Body of pancreas (tissue), 4 donors: ENCODE measurements around the gene MAB21L3. TPM values are rescaled to one million over a fixed set of nuclear protein-coding genes. Genes with fewer than 3 reads are reported as not detected.

Experiments used
- ATAC-seq: fragments of 150-250 bp; one replicate; pipeline ENCODE4 v1.9.1; 2016
- DNase-seq, 4 donors: peaks; one replicate each; pipeline ENCODE4 v3.0.0-alpha.2; 2019
- H3K27ac ChIP-seq, 4 donors: fragments of 200-600 bp; sonication (generic); 1 replicate in 3 of 4; 2 replicates in 1 of 4; pipeline versions ENCODE4 v1.5.1 to v1.6.1; 2016 to 2019; ENCODE audit warnings: mild to moderate bottlenecking in 1 of 4, mixed read lengths in 1 of 4, moderate library complexity in 1 of 4
- H3K27me3 ChIP-seq, 2 donors: fragments of 200-600 bp; sonication (generic); one replicate each; pipeline ENCODE4 v1.6.0; 2016; ENCODE audit warnings: mild to moderate bottlenecking in 1 of 2
- H3K36me3 ChIP-seq, 2 donors: fragments of 200-600 bp; sonication (generic); replicated peaks in 1 of 2; 2 replicates each; pipeline ENCODE4 v1.5.1; 2016; ENCODE audit warnings: low read depth in 2 of 2; ENCODE audit not compliant: insufficient read depth in 1 of 2
- H3K4me1 ChIP-seq: fragments of 200-600 bp; sonication (generic); one replicate; pipeline ENCODE4 v1.6.0; 2016
- H3K4me3 ChIP-seq, 2 donors: fragments of 200-600 bp; sonication (generic); 1 replicate in 1 of 2; 2 replicates in 1 of 2; pipeline ENCODE4 v1.5.1; 2016 to 2019
- H3K9me3 ChIP-seq, 3 donors: fragments of 200-600 bp; sonication (generic); 1 replicate in 2 of 3; 2 replicates in 1 of 3; pipeline ENCODE4 v1.5.1; 2016
- POLR2A ChIP-seq, 3 donors: fragments of 450-650 bp; IDR thresholded peaks; one replicate each; pipeline ENCODE4 v1.6.1; 2016; ENCODE audit warnings: antibody characterized with exemption in 3 of 3, mild to moderate bottlenecking in 2 of 3
- WGBS, 2 donors: methylation state at CpG; one replicate each; pipeline ENCODE4 v1.1.5; 2017; 5-methylcytosine and 5-hydroxymethylcytosine counted together
- intact Hi-C: fragments of 100-400 bp; cut with DNase I; formaldehyde crosslinking; loops from one replicate; pipeline ENCODE4 v1.15.1; 2023
- total RNA-seq, 2 donors: library from RNA; depleted of rRNA; stranded (reverse); fragments of >200 nt; gene quantifications; one replicate each; pipeline ENCODE4 v1.1.0, GENCODE V29; 2016
- TF ChIP-seq, protein P1 (sequence below), 7 experiments: fragments of 450-650 bp in 4 of 7; fragments of 200-600 bp in 3 of 7; sonication (generic) in 3 of 7; IDR thresholded peaks; one replicate each; pipeline ENCODE4 v1.5.1; 2016 to 2019; ENCODE audit warnings: antibody characterized with exemption in 7 of 7

MAB21L3 gene
- total RNA-seq, 2 donors from 2014 or later = not detected

DNA sequence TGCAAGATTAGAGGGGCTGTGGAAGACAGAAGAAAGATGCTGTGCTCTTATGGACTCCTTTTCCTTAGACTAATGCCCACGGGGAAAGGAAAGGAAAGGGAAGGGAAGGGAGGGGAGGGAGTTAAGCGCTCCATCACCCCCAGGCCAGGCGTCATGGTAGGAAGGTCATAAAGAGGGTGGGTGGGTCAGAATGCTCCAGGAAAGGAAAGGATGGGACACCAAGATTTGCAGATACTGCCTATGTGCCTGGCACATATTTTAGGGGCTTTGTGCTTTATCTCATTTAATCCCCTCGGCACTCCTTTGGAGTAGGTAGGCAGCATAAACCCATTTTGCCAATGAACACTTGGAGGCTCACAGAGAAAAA is 41.4 kb downstream of the MAB21L3 start:
- Histone ChIP-seq H3K27me3 (no peaks in the 10 kb centered on the region), H3K4me3 (no peak overlapping the region), H3K4me1 (peaks cover 43% of the 10 kb centered on the region), H3K9me3 (no peaks in the 10 kb centered on the region), H3K27ac (peak overlapping the region; percentile 66 to 87 (median 82)), H3K36me3 (no peaks in the 10 kb centered on the region)
- peak; percentile 13 for ATAC-seq
- 45 to 51% methylated on average over 2 to 4 of the region's 4 CpGs for WGBS, 2 donors
- no peak for DNase-seq
- intact Hi-C loops = no loop called here
- TF ChIP-seq POLR2A (IDR thresholded peaks at IDR 0.05) = no peak
- TF ChIP-seq, protein P1, sequence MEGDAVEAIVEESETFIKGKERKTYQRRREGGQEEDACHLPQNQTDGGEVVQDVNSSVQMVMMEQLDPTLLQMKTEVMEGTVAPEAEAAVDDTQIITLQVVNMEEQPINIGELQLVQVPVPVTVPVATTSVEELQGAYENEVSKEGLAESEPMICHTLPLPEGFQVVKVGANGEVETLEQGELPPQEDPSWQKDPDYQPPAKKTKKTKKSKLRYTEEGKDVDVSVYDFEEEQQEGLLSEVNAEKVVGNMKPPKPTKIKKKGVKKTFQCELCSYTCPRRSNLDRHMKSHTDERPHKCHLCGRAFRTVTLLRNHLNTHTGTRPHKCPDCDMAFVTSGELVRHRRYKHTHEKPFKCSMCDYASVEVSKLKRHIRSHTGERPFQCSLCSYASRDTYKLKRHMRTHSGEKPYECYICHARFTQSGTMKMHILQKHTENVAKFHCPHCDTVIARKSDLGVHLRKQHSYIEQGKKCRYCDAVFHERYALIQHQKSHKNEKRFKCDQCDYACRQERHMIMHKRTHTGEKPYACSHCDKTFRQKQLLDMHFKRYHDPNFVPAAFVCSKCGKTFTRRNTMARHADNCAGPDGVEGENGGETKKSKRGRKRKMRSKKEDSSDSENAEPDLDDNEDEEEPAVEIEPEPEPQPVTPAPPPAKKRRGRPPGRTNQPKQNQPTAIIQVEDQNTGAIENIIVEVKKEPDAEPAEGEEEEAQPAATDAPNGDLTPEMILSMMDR (IDR thresholded peaks at IDR 0.05) = no peak

DNA sequence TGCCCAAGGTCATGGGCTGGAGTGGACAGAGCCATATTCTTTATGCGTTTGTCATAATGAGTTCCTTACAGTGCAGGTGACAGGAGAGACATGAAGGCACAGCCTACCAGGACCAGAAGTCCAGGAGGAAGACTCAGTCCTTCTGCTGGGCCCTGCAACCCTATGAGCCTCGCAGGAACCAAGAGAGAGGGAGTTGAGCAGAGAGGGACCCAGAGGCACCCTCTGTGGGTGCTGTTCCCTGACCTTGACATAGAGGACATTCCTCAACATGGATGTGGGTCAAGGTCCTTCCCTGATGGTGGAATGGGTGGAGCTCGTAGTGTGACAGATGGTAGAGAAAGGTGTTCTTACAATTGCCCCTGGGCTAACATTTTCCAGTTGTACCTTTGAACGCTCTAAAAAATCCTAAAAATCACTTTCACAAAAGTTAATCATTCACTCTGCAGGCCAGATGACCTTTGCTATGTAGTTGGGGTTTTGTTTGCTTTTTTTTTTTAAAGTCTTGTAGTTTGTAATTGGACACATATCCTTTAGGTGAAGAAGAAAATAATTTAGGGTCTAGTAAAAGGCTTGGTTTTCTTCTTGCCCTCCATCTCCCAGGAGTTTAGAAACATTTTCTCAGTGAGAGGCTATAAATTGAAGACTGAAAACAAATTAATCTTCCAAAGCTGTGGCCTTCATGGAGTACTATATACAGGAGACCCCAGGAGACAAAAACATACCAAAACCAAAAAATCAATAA is 41.9 kb downstream of the MAB21L3 start:
- Histone ChIP-seq H3K27me3 (no peaks in the 10 kb centered on the region), H3K4me1 (peaks cover 41% of the 10 kb centered on the region), H3K36me3 (no peaks in the 10 kb centered on the region), H3K9me3 (no peaks in the 10 kb centered on the region), H3K4me3 (no peak overlapping the region), H3K27ac (peak overlapping the region; percentile 66 to 87 (median 82))
- TF ChIP-seq POLR2A (IDR thresholded peaks at IDR 0.05) = no peak
- TF ChIP-seq, protein P1 (IDR thresholded peaks at IDR 0.05) = no peak
- ATAC-seq = peak; percentile 28
- peak in 2 of 4 donors; percentile 23 to 33 for DNase-seq
- intact Hi-C loops = no loop called here
- WGBS, 2 donors = 7 to 22% methylated on average over 4 of the region's 4 CpGs

DNA sequence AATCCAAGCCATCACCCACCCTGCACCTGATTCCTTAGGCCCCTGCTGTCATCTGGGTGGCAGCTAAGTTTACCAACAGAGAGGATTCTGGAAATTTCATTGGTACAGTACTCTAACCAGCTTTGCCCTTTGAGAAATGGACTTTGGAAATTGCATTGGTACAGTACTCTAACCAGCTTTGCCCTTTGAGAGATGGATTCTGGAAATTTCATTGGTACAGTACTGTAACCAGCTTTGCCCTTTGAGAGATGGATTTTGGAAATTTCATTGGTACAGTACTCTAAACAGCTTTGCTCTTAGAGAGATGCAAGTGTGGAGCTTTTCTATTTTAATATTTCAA is 42.5 kb downstream of the MAB21L3 start:
- DNase-seq = no peak
- intact Hi-C loops = no loop called here
- H3K27me3 ChIP-seq = no peaks in the 10 kb centered on the region
- peak overlapping the region in 3 of 4 donors; percentile 81 to 87 (median 83) for H3K27ac ChIP-seq
- H3K9me3 ChIP-seq = no peaks in the 10 kb centered on the region
- ATAC-seq = no peak
- H3K4me3 ChIP-seq = no peak overlapping the region
- H3K4me1 ChIP-seq = peaks cover 38% of the 10 kb centered on the region
- no peak for TF ChIP-seq POLR2A (IDR thresholded peaks at IDR 0.05)
- TF ChIP-seq, protein P1 (IDR thresholded peaks at IDR 0.05) = no peak
- no peaks in the 10 kb centered on the region for H3K36me3 ChIP-seq

DNA sequence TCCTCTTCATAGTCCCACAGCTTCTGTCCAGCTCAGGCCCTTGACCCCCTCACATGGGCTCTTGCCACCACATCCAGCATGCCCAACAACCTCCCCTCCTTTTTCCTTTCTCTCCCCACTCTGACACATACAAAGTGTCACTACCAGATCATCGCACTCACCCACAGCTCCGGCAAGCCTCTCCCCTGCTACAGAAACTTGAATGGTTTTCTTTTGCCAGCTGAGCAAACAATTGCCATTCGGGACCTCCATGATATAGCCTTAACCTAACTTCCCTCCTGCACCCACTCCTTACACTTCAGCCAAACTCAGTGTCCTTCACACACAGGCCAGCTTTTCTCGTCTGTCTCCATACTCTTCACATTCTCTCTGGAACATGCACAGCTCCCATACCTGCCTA is 43.3 kb downstream of the MAB21L3 start:
- peaks cover 38% of the 10 kb centered on the region for H3K4me1 ChIP-seq
- 44 to 53% methylated on average over 4 of the region's 4 CpGs for WGBS, 2 donors
- TF ChIP-seq POLR2A (IDR thresholded peaks at IDR 0.05) = no peak
- TF ChIP-seq, protein P1 (IDR thresholded peaks at IDR 0.05) = no peak
- no peaks in the 10 kb centered on the region for H3K9me3 ChIP-seq
- H3K27ac ChIP-seq = peak overlapping the region in 1 of 4 donors; percentile 1
- ATAC-seq (no peak), DNase-seq (no peak)
- no peak overlapping the region for H3K4me3 ChIP-seq
- no peaks in the 10 kb centered on the region for H3K36me3 ChIP-seq
- H3K27me3 ChIP-seq = no peaks in the 10 kb centered on the region
- intact Hi-C loops = no loop called here

DNA sequence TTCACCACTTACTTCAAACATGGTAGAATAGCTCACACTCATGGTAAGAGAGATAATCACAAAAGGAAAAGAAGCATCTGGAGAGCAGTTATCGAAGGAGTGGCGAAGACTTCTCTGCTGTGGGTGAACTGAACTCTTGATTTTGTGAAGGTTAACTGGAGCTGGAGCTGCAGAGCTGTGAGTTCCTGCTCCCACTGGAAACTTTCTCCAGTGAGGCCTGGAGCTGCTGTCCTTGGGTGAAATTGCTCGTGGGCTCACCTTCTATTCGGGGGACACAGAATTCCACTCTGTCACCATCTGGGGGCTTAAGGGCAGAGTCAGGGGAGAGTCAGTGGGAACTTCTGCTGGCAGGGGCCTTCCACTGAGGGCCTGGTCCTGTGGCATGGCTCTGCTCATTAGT is 45.9 kb downstream of the MAB21L3 start:
- H3K27ac ChIP-seq = no peak overlapping the region
- H3K4me1 ChIP-seq = peaks cover 30% of the 10 kb centered on the region
- DNase-seq (no peak), ATAC-seq (no peak)
- TF ChIP-seq POLR2A (IDR thresholded peaks at IDR 0.05) = no peak
- TF ChIP-seq, protein P1 (IDR thresholded peaks at IDR 0.05) = no peak
- WGBS, 2 donors = 90 to 91% methylated on average over 4 of the region's 4 CpGs
- H3K4me3 ChIP-seq = no peak overlapping the region
- no peaks in the 10 kb centered on the region for H3K9me3 ChIP-seq
- no peaks in the 10 kb centered on the region for H3K27me3 ChIP-seq
- intact Hi-C loops = no loop called here
- H3K36me3 ChIP-seq = no peaks in the 10 kb centered on the region
